ENCODE measurements around the gene S100P.

S100P gene

DNA sequence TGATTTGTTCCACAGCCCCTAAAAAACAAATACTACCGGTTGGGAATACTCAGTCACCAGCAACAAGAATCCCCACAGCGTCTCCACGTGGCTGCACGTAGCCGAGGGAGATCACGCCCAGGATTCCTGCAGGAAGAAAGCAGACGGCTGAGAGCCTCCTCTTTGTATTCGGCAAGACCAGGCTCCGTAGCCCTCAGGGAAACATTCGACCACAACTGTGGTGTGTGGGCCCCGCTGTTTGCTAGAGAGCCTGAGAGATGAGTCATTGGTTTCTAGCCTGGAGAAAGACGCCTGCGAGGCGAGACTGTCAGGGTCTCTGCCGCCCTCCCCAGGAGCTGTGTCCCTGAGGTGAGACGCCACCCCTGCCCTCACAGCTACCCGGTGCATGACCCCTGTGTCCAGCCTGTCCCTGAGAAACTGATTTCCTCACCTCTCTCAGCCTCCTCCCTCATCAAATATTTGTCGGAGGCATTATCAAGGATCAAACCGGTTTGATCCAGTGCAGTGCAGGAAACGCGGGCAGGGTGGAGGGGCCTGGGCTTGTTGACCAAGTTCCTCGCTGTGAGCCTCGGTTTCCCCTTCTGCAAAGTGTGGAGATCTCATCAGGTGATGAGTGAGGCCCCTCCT lies 4.7 kb upstream of the S100P start:
- peak overlapping the region; percentile 69 for H3K4me3 ChIP-seq (ENCODE audit: low read length, poor library complexity, severe bottlenecking)
- TF ChIP-seq, protein P1, sequence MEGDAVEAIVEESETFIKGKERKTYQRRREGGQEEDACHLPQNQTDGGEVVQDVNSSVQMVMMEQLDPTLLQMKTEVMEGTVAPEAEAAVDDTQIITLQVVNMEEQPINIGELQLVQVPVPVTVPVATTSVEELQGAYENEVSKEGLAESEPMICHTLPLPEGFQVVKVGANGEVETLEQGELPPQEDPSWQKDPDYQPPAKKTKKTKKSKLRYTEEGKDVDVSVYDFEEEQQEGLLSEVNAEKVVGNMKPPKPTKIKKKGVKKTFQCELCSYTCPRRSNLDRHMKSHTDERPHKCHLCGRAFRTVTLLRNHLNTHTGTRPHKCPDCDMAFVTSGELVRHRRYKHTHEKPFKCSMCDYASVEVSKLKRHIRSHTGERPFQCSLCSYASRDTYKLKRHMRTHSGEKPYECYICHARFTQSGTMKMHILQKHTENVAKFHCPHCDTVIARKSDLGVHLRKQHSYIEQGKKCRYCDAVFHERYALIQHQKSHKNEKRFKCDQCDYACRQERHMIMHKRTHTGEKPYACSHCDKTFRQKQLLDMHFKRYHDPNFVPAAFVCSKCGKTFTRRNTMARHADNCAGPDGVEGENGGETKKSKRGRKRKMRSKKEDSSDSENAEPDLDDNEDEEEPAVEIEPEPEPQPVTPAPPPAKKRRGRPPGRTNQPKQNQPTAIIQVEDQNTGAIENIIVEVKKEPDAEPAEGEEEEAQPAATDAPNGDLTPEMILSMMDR (conservative IDR thresholded peaks at IDR 0.05; ENCODE audit: low read length) = no peak; the same call in 1 of the 2 replicates
- TF ChIP-seq EZH2phosphoT487 (IDR thresholded peaks at IDR 0.05; ENCODE audit: borderline replicate concordance) = no peak
- H3K9ac ChIP-seq (ENCODE audit: low read depth, low read length, poor library complexity, severe bottlenecking) = peak overlapping the region; percentile 68

GRCh38 chr4:6689506-6689960 lies 4.1 kb upstream of the S100P start:
- Histone ChIP-seq H3K4me3 (ENCODE audit: low read length, poor library complexity, severe bottlenecking) (peak overlapping the region; percentile 69), H3K9me3 (ENCODE audit: insufficient read depth, low read depth, low read length) (no peaks in the 10 kb centered on the region), H3K9ac (ENCODE audit: low read depth, low read length, poor library complexity, severe bottlenecking) (peak overlapping the region; percentile 68)

More for the DNA sequence above, 4.7 kb upstream of the S100P start:
- Histone ChIP-seq H2AFZ (ENCODE audit: low read length) (peak overlapping the region; percentile 34; the same call in 1 of the 2 replicates), H3K4me1 (ENCODE audit: insufficient read depth, low read length, poor library complexity, severe bottlenecking) (peaks cover 57% of the 10 kb centered on the region), H3K9me2 (replicated peaks; ENCODE audit: low read depth, low read length) (no peaks in the 10 kb centered on the region), H3K36me3 (ENCODE audit: insufficient read depth, low read length) (no peaks in the 10 kb centered on the region), H3K9me3 (ENCODE audit: insufficient read depth, low read depth, low read length) (no peaks in the 10 kb centered on the region), H3K79me2 (ENCODE audit: insufficient read depth, low read length) (peaks cover 18% of the 10 kb centered on the region; the same call in 1 of the 2 replicates), H3F3A (ENCODE audit: low read depth) (no peaks in the 10 kb centered on the region), H4K20me1 (ENCODE audit: insufficient read depth, low read length, poor library complexity, severe bottlenecking) (no peaks in the 10 kb centered on the region), H3K27me3 (ENCODE audit: insufficient read depth, low read length, poor library complexity, severe bottlenecking) (no peaks in the 10 kb centered on the region), H3K4me2 (ENCODE audit: low read depth, low read length, poor library complexity, severe bottlenecking) (peak overlapping the region; percentile 73)

DNA sequence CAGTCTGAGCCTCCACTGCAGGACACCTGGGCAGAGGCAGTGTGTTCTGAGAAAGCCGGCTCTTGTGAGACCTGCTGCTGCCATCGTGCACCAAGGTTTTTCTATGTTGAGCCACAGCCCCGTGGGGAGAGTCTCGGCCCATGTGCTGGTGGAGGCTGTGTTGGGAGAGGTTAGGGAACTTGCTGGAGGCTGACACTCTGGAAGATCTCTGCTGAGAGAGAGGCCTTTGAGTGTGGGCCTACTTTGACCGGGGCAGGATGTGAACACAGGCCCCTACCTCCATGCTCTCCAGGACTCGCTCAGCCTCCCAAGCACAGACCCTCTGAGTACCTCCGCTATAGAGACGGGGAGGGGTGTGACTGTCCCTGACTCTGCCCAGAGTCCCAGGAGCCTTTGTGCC lies 1.3 kb upstream of the S100P start:
- 0 out of 2 replicates have a peak overlapping the region, but pooled peaks have one; percentile 6 for H2AFZ ChIP-seq (ENCODE audit: low read length)
- H3F3A ChIP-seq (ENCODE audit: low read depth) = no peaks in the 10 kb centered on the region; the same call in 1 of the 2 replicates
- H3K4me1 ChIP-seq (ENCODE audit: insufficient read depth, low read length, poor library complexity, severe bottlenecking) = peaks cover 88% of the 10 kb centered on the region
- no peak overlapping the region for H3K4me3 ChIP-seq (ENCODE audit: low read length, poor library complexity, severe bottlenecking)
- H3K27me3 ChIP-seq (ENCODE audit: insufficient read depth, low read length, poor library complexity, severe bottlenecking) = no peaks in the 10 kb centered on the region
- H3K79me2 ChIP-seq (ENCODE audit: insufficient read depth, low read length) = peaks cover 22% of the 10 kb centered on the region
- H4K20me1 ChIP-seq (ENCODE audit: insufficient read depth, low read length, poor library complexity, severe bottlenecking) = no peaks in the 10 kb centered on the region
- no peaks in the 10 kb centered on the region for H3K9me3 ChIP-seq (ENCODE audit: insufficient read depth, low read depth, low read length)
- H3K9me2 ChIP-seq (replicated peaks; ENCODE audit: low read depth, low read length) = no peaks in the 10 kb centered on the region
- TF ChIP-seq, protein P1 (conservative IDR thresholded peaks at IDR 0.05; ENCODE audit: low read length) = no peak
- no peak for TF ChIP-seq EZH2phosphoT487 (IDR thresholded peaks at IDR 0.05; ENCODE audit: borderline replicate concordance)
- H3K9ac ChIP-seq (ENCODE audit: low read depth, low read length, poor library complexity, severe bottlenecking) = peak overlapping the region; percentile 46
- H3K4me2 ChIP-seq (ENCODE audit: low read depth, low read length, poor library complexity, severe bottlenecking) = peak overlapping the region; percentile 17
- H3K36me3 ChIP-seq (ENCODE audit: insufficient read depth, low read length) = no peaks in the 10 kb centered on the region

More at GRCh38 chr4:6689506-6689960, 4.1 kb upstream of the S100P start:
- no peaks in the 10 kb centered on the region for H4K20me1 ChIP-seq (ENCODE audit: insufficient read depth, low read length, poor library complexity, severe bottlenecking)
- no peaks in the 10 kb centered on the region for H3F3A ChIP-seq (ENCODE audit: low read depth)
- H3K36me3 ChIP-seq (ENCODE audit: insufficient read depth, low read length) = no peaks in the 10 kb centered on the region
- H3K9me2 ChIP-seq (replicated peaks; ENCODE audit: low read depth, low read length) = no peaks in the 10 kb centered on the region
- TF ChIP-seq, protein P1 (conservative IDR thresholded peaks at IDR 0.05; ENCODE audit: low read length) = no peak
- no peak for TF ChIP-seq EZH2phosphoT487 (IDR thresholded peaks at IDR 0.05; ENCODE audit: borderline replicate concordance)
- peaks cover 18% of the 10 kb centered on the region; the same call in 1 of the 2 replicates for H3K79me2 ChIP-seq (ENCODE audit: insufficient read depth, low read length)
- no peaks in the 10 kb centered on the region for H3K27me3 ChIP-seq (ENCODE audit: insufficient read depth, low read length, poor library complexity, severe bottlenecking)
- no peak overlapping the region for H2AFZ ChIP-seq (ENCODE audit: low read length)
- peaks cover 62% of the 10 kb centered on the region for H3K4me1 ChIP-seq (ENCODE audit: insufficient read depth, low read length, poor library complexity, severe bottlenecking)
- H3K4me2 ChIP-seq (ENCODE audit: low read depth, low read length, poor library complexity, severe bottlenecking) = peak overlapping the region; percentile 73

Data from Loucy (cell line).